GM10266 (cell line): Measurements from ENCODE around the gene PRRX1.

ENCODE experiments used
- DNase-seq: peaks from one replicate; pipeline ENCODE4 v3.0.0; 2012; ENCODE audit errors: extremely low spot score
- CTCF ChIP-seq: IDR thresholded peaks from 2 replicates; pipeline ENCODE4 v1.5.1; 2012; ENCODE audit warnings: mild to moderate bottlenecking, low read depth; ENCODE audit not compliant: control insufficient read depth, insufficient read depth; ENCODE audit errors: missing control alignments

PRRX1 gene

GRCh38 chr1:170732252-170732588, 68.3 kb downstream of the PRRX1 start:
- DNase-seq: no peak

GRCh38 chr1:170734412-170735175, 70.7 kb downstream of the PRRX1 start:
- DNase-seq: no peak

More at GRCh38 chr1:170732252-170732588, 68.3 kb downstream of the PRRX1 start:
- no peak for TF ChIP-seq CTCF

GRCh38 chr1:170735366-170736263, 71.7 kb downstream of the PRRX1 start:
- DNase-seq: no peak
- TF ChIP-seq CTCF: no peak

More at GRCh38 chr1:170734412-170735175, 70.7 kb downstream of the PRRX1 start:
- no peak for TF ChIP-seq CTCF

GRCh38 chr1:170739803-170740202, 75.9 kb downstream of the PRRX1 start:
- no peak for TF ChIP-seq CTCF
- no peak for DNase-seq

GRCh38 chr1:170741678-170742077, 77.7 kb downstream of the PRRX1 start:
- TF ChIP-seq CTCF: no peak
- no peak for DNase-seq

- no peak for DNase-seq
- no peak for TF ChIP-seq CTCF
Measured at GRCh38 chr1:170742600-170742999, 78.7 kb downstream of the PRRX1 start.

- DNase-seq: no peak
- TF ChIP-seq CTCF: no peak
Measured at GRCh38 chr1:170743083-170743482, 79.2 kb downstream of the PRRX1 start.
